GM11168 (cell line): ENCODE results near the gene LETMD1.
"Not testable (repeated sequence)": the region's sequence is repeated elsewhere in the genome, so short reads cannot be mapped to it uniquely, and the experiment has no call there.

ENCODE experiments used
- in situ Hi-C: fragments of 300-500 bp; cut with MboI; formaldehyde crosslinking; loops from one replicate; pipeline ENCODE4 v1.12.0; 2022; ENCODE audit warnings: low sequenced_read_pairs; ENCODE audit not compliant: unreplicated experiment

LETMD1 gene

DNA sequence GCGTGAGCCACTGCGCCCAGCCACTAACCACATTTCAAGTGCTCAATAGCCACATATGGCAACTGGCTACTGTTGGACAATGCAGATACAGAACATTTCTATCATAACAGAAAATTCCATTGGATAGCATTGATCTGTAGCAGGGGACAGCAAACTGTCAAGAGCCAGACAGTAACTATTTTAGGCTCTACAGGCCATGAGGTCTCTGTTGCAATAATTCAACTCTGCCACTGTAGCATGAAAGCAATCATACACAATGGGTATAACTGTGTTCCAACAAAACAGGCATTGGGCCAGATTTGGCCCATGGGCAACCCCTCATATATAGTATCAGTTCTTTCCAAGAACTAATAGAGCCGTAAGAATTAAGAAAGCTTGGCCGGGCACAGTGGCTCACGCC lies 27.3 kb downstream of the LETMD1 start:
- in situ Hi-C loops = no loop called here

DNA sequence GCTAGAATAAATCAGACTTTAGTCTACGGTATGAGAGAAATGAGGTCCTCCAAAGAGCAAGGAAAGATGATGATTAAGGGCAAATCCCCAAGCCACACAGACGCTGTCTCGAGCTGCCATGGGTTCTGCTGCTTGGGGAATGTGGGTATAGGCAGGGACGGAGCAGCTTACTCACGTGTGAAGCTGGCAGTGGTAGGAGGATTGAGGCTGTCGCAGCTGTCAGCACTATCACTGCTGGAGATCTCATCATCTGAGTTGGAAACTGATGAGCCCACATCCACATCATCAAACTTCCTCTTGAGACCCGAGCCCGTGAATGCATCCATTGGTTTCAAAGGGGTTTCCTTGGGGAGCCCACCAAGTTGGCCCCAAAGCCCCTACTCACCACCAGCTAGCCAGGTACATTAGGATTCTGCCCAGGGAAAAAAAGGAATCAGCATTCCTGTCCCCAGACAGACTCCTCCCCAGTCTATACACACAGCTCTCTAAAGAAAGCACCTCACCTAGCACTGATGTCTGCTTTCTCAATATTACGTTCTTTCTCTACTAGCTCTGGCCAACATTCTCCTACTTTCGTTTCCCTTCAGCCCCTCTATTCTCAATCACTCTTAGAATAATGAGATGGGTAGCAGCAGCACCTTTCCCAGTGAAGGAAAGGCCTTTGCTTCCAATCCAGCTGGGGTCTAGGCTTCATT lies 28.3 kb downstream of the LETMD1 start:
- in situ Hi-C loops = no loop called here

GRCh38 chr12:51077930-51078329 lies 29.8 kb downstream of the LETMD1 start:
- in situ Hi-C loops = no loop called here

GRCh38 chr12:51078346-51078745 lies 30.2 kb downstream of the LETMD1 start:
- in situ Hi-C loops = not testable (repeated sequence)

DNA sequence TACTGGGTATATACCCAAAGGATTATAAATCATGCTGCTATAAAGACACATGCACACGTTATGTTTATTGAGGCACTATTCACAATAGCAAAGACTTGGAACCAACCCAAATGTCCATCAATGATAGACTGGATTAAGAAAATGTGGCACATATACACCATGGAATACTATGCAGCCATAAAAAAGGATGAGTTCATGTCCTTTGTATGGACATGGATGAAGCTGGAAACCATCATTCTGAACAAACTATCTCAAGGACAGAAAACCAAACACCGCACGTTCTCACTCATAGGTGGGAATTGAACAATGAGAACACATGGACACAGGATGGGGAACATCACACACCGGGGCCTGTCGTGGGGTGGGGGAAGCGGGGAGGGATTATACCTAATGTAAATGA lies 30.7 kb downstream of the LETMD1 start:
- in situ Hi-C loops = not testable (repeated sequence)

DNA sequence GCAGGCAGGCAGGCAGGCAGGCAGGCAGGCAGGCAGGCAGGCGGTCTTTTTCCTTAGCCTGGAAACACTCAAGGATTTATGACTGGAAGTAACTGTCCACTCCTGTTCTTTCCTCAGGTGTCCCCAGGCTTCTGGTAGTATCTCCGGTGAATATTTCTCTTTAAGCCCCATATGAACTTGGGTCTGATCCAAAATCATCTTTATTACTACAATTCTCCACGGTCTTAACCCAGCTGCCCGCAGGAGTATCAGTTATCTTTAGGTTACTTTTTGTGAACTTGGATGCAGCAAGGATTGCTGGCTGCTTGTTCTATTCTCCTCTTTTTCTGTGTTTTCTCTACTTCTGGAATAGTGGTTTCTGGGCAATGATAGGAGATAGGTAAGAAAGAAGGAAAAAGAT lies 32.0 kb downstream of the LETMD1 start:
- in situ Hi-C loops = no loop called here

GRCh38 chr12:51081421-51081820 lies 33.3 kb downstream of the LETMD1 start:
- in situ Hi-C loops = no loop called here

DNA sequence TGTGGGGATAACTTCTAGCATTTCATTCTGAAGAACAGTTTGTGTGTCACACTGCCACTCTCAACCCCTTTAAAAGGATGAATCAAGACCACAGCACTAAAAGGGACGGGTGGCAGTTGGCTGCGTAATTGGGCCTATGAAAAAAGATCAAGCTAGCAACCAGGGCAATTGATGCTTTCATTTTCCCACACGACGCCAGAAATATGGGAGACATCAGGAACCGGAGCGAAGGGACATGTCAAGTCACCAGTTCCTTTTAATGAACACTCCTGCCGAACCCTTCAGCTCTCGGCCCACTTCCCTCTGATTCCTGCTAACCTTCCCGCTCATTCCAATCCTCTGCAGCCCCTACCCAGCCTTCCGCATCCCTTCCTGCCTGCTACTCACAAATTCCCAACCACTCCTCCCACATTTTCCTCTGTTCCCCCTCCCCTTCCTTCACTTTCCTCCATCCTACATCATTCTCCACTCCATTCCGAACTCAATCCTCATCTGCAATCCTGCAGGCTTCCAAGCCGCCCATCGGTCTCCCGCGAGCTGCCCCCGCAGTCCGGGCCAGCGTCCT lies 34.5 kb downstream of the LETMD1 start:
- in situ Hi-C loops = no loop called here

- in situ Hi-C loops = no loop called here
These were observed 35.2 kb downstream of the LETMD1 start, which contains the start of gene CSRNP2 for GRCh38 chr12:51083126-51083833. Gene CSRNP2 (minus strand): TSS chr12:51083596. CDS start chr12:51076561, 7,035 bp downstream.

DNA sequence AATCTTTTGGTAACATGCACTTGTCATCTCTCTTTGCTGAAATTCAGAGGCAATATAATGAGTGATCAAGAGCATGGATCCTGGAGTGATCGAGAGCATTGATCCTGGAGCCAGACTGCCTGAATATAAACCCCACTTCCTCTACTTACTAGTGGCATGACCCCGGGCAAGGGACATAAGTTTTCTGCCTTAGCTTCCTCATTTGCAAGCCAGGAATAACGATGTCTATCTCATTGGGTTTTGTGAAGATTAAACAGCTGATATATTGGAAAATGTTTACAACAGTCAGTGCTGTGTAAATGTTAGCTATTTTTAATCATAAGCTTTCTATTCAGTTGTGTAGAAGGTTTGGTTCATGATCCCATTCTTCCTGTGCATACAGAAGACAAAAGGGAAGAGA lies 37.6 kb downstream of the LETMD1 start:
- in situ Hi-C loops = no loop called here

GRCh38 chr12:51086933-51087332 lies 38.8 kb downstream of the LETMD1 start:
- in situ Hi-C loops = no loop called here

GRCh38 chr12:51087818-51088217 lies 39.7 kb downstream of the LETMD1 start:
- in situ Hi-C loops = no loop called here

- in situ Hi-C loops = no loop called here
These were observed 42.6 kb downstream of the LETMD1 start for GRCh38 chr12:51090705-51091229.

DNA sequence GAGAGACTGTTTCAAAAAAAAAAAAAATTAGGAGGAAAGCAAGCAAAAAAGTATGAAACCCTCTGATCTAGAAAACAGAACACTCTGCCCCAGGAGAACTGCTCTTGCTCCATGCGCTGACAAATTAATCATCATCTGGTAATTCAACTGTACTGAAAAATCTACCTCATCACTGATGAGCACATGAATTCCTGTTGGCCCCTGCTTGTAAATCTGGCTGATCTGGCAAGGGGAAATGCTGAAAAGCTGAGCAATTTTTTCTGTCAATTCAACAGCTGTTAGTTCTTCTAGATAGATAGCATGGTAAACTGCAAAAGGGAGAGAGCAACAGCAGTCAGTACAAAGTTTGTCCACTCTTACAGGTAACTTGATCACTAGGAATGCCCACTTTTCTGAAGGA lies 50.5 kb downstream of the LETMD1 start:
- in situ Hi-C loops = no loop called here

DNA sequence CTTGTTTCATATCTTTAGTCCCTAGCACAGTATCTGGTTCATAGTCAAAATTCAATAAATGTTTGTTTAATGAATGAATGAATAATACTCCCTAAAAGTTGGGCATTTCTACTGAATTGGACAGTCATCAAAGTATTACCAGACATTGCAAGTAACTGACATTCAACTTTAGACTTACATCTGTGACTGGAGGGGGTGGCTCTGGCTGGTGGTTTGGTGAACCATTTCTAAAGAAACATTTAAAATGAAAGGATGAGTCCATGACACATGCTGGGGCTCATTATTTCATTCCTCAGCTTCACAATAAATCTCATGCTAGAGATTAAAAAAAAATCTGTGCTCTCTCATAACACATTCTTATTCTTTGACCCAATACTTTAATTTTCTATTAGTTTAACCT lies 55.9 kb downstream of the LETMD1 start:
- in situ Hi-C loops = no loop called here

DNA sequence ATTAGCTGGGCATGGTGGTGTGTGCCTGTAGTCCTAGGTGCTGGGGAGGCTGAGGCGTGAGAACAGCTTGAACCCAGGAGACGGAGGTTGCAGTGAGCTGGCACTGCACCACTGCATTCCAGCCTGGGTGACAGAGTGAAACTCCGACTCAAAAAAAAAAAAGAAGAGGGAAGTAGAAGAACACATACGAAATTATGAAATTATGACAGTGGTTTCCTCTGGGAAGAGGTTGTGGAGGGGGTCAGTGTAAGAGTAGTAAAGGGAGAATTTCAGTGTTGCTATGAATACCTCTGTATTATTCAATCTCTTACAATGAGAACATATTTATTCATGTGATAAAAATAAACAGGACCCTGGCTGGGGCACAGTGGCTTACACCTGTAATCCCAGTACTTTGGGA lies 60.0 kb downstream of the LETMD1 start:
- in situ Hi-C loops = no loop called here
